CD8-positive, alpha-beta memory T cell (primary cell): ENCODE measurements around the gene EHD1. TPM values are rescaled to one million over a fixed set of nuclear protein-coding genes. Genes with fewer than 3 reads are reported as not detected.

ENCODE experiments used
- polyA plus RNA-seq: library from polyadenylated mRNA; unstranded; fragments of 300-500 nt; fragmentation: Illumina TruSeq; gene quantifications from one replicate; pipeline ENCODE4 v1.2.3, GENCODE V29; 2021
- total RNA-seq, 2 experiments: library from RNA; stranded (reverse); gene quantifications; one replicate each; pipeline ENCODE4 v1.2.3, GENCODE V29; 2021

EHD1 gene
- total and polyA plus RNA-seq, 3 experiments from 2014 or later = 102 to 258 (median 110) TPM

Other genes with a start within 250 kb of the EHD1 start
- under 1 TPM; 0.55 to 0.75 TPM for gene NRXN2, start 155.4 kb downstream of the EHD1 start, total RNA-seq
- not detected for gene NRXN2, start 155.4 kb downstream of the EHD1 start, polyA plus RNA-seq
- 10 to 100 TPM; 30.2 to 33.5 TPM for gene RASGRP2, start 134.5 kb downstream of the EHD1 start, total RNA-seq
- 145 TPM for gene RASGRP2, start 134.5 kb downstream of the EHD1 start, polyA plus RNA-seq
- gene PYGM, start 118.6 kb downstream of the EHD1 start, total RNA-seq = 1 to 10 TPM; 2.2 TPM
- 0.15 TPM for gene PYGM, start 118.6 kb downstream of the EHD1 start, polyA plus RNA-seq
- gene SF1, start 100.1 kb downstream of the EHD1 start, total RNA-seq = 100 to 1,000 TPM; 403 to 423 TPM
- gene SF1, start 100.1 kb downstream of the EHD1 start, polyA plus RNA-seq = 176 TPM
- 10 to 100 TPM; 54.8 to 55.3 TPM for gene MAP4K2, start 75.4 kb downstream of the EHD1 start, total RNA-seq
- gene MAP4K2, start 75.4 kb downstream of the EHD1 start, polyA plus RNA-seq = 39.0 TPM
- gene MEN1, start 68.1 kb downstream of the EHD1 start, total RNA-seq = 10 to 100 TPM; 45.8 to 47.7 TPM
- 45.0 TPM for gene MEN1, start 68.1 kb downstream of the EHD1 start, polyA plus RNA-seq
- 1 to 10 TPM in 1 of 2 experiments, under 1 TPM in 1; 0.66 to 2.3 TPM for gene CDC42BPG, start 34.0 kb downstream of the EHD1 start, total RNA-seq
- 0.52 TPM for gene CDC42BPG, start 34.0 kb downstream of the EHD1 start, polyA plus RNA-seq
- gene ATG2A, start 38.6 kb upstream of the EHD1 start, total RNA-seq = 10 to 100 TPM; 25.7 to 27.0 TPM
- gene ATG2A, start 38.6 kb upstream of the EHD1 start, polyA plus RNA-seq = 7.6 TPM
- 10 to 100 TPM; 11.2 to 11.7 TPM for gene PPP2R5B, start 46.1 kb upstream of the EHD1 start, total RNA-seq
- gene PPP2R5B, start 46.1 kb upstream of the EHD1 start, polyA plus RNA-seq = 7.8 TPM
- not detected for gene GPHA2, start 57.3 kb upstream of the EHD1 start, total RNA-seq
- not detected for gene GPHA2, start 57.3 kb upstream of the EHD1 start, polyA plus RNA-seq
- not detected for gene MAJIN, start 93.5 kb upstream of the EHD1 start, total RNA-seq
- gene MAJIN, start 93.5 kb upstream of the EHD1 start, polyA plus RNA-seq = not detected
- under 1 TPM in 1 of 2 experiments, not detected in 1; 0.11 TPM for gene BATF2, start 118.3 kb upstream of the EHD1 start, total RNA-seq
- not detected for gene BATF2, start 118.3 kb upstream of the EHD1 start, polyA plus RNA-seq
- 100 to 1,000 TPM; 125 TPM for gene ARL2, start 135.5 kb upstream of the EHD1 start, total RNA-seq
- gene ARL2, start 135.5 kb upstream of the EHD1 start, polyA plus RNA-seq = 99.7 TPM
- gene SNX15, start 148.8 kb upstream of the EHD1 start, total RNA-seq = 10 to 100 TPM; 18.3 to 21.6 TPM
- gene SNX15, start 148.8 kb upstream of the EHD1 start, polyA plus RNA-seq = 16.4 TPM
- gene SAC3D1, start 162.6 kb upstream of the EHD1 start, total RNA-seq = 10 to 100 TPM; 24.8 to 27.1 TPM
- 12.0 TPM for gene SAC3D1, start 162.6 kb upstream of the EHD1 start, polyA plus RNA-seq
- 10 to 100 TPM; 10.8 to 13.3 TPM for gene NAALADL1, start 179.9 kb upstream of the EHD1 start, total RNA-seq
- gene NAALADL1, start 179.9 kb upstream of the EHD1 start, polyA plus RNA-seq = 17.0 TPM
- gene CDCA5, start 205.4 kb upstream of the EHD1 start, total RNA-seq = 10 to 100 TPM; 94.9 to 98.8 TPM
- 0.54 TPM for gene CDCA5, start 205.4 kb upstream of the EHD1 start, polyA plus RNA-seq
- 10 to 100 TPM; 30.8 to 33.5 TPM for gene ZFPL1, start 205.6 kb upstream of the EHD1 start, total RNA-seq
- 24.4 TPM for gene ZFPL1, start 205.6 kb upstream of the EHD1 start, polyA plus RNA-seq
- gene VPS51, start 217.6 kb upstream of the EHD1 start, total RNA-seq = 100 to 1,000 TPM; 120 to 131 TPM
- gene VPS51, start 217.6 kb upstream of the EHD1 start, polyA plus RNA-seq = 99.1 TPM
- gene TM7SF2, start 233.3 kb upstream of the EHD1 start, total RNA-seq = 10 to 100 TPM; 17.8 to 17.9 TPM
- gene TM7SF2, start 233.3 kb upstream of the EHD1 start, polyA plus RNA-seq = 11.1 TPM
- 10 to 100 TPM; 15.2 to 20.1 TPM for gene ZNHIT2, start 239.1 kb upstream of the EHD1 start, total RNA-seq
- gene ZNHIT2, start 239.1 kb upstream of the EHD1 start, polyA plus RNA-seq = 19.8 TPM
- 1,000 to 10,000 TPM; 1,054 to 1,073 TPM for gene FAU, start 243.5 kb upstream of the EHD1 start, total RNA-seq
- gene FAU, start 243.5 kb upstream of the EHD1 start, polyA plus RNA-seq = 904 TPM
- 100 to 1,000 TPM; 117 to 118 TPM for gene MRPL49, start 243.7 kb upstream of the EHD1 start, total RNA-seq
- gene MRPL49, start 243.7 kb upstream of the EHD1 start, polyA plus RNA-seq = 81.5 TPM